Chondrocyte (in vitro differentiated cells): ENCODE data around the gene RUNX1. TPM values are rescaled to one million over a fixed set of nuclear protein-coding genes. Genes with fewer than 3 reads are reported as not detected.

Experiments
- DNase-seq: peaks from one replicate; pipeline ENCODE4 v3.0.0; 2021; ENCODE audit warnings: mixed read lengths, low spot score
- H3K27ac Mint-ChIP-seq: one replicate; pipeline ENCODE4 v1.8.0; 2021; ENCODE audit warnings: mild to moderate bottlenecking, moderate library complexity, mixed read lengths; ENCODE audit not compliant: unreplicated experiment
- H3K27me3 Mint-ChIP-seq: 2 replicates; pipeline ENCODE4 v1.8.0; 2021; ENCODE audit warnings: low read depth, mixed read lengths
- H3K36me3 Mint-ChIP-seq: 2 replicates; pipeline ENCODE4 v1.8.0; 2021; ENCODE audit warnings: low read depth, mixed read lengths
- H3K4me1 Mint-ChIP-seq: 2 replicates; pipeline ENCODE4 v1.8.0; 2021; ENCODE audit warnings: low read depth, mild to moderate bottlenecking, mixed read lengths
- H3K4me3 Mint-ChIP-seq: one replicate; pipeline ENCODE4 v1.8.0; 2021; ENCODE audit warnings: mild to moderate bottlenecking, moderate library complexity, mixed read lengths; ENCODE audit not compliant: unreplicated experiment
- H3K9me3 Mint-ChIP-seq: 2 replicates; pipeline ENCODE4 v1.8.0; 2021; ENCODE audit warnings: low read depth, mixed read lengths
- CTCF ChIP-seq: fragments of 200-600 bp; sonication (generic); IDR thresholded peaks from 2 replicates; pipeline ENCODE4 v1.5.0; 2021; ENCODE audit warnings: antibody characterized with exemption, mild to moderate bottlenecking, moderate library complexity
- total RNA-seq: library from RNA; stranded (reverse); gene quantifications from 3 replicates; pipeline ENCODE4 v1.2.1, GENCODE V29; 2021

RUNX1 gene
- total RNA-seq, 1 donor from 2014 or later, result 37.9 TPM

- Mint-ChIP-seq H3K4me3 (no peak overlapping the region), H3K9me3 (no peaks in the 10 kb centered on the region), H3K36me3 (peaks cover 48% of the 10 kb centered on the region), H3K27me3 (no peaks in the 10 kb centered on the region), H3K27ac (no peak overlapping the region), H3K4me1 (peaks cover 16% of the 10 kb centered on the region)
- no peak for TF ChIP-seq CTCF
- DNase-seq, result no peak
Measured at GRCh38 chr21:34820051-34820450, 229.1 kb downstream of the RUNX1 start.

GRCh38 chr21:34819357-34819999 is 229.6 kb downstream of the RUNX1 start:
- H3K9me3 Mint-ChIP-seq, result no peaks in the 10 kb centered on the region
- no peaks in the 10 kb centered on the region for H3K27me3 Mint-ChIP-seq
- TF ChIP-seq CTCF, result no peak
- H3K27ac Mint-ChIP-seq, result no peak overlapping the region
- H3K36me3 Mint-ChIP-seq, result peaks cover 51% of the 10 kb centered on the region
- peaks cover 21% of the 10 kb centered on the region for H3K4me1 Mint-ChIP-seq
- no peak for DNase-seq
- no peak overlapping the region for H3K4me3 Mint-ChIP-seq

GRCh38 chr21:34818662-34819158 is 230.4 kb downstream of the RUNX1 start:
- no peak overlapping the region for H3K27ac Mint-ChIP-seq

GRCh38 chr21:34817821-34818661 is 231.1 kb downstream of the RUNX1 start:
- Mint-ChIP-seq H3K27ac (no peak overlapping the region), H3K4me1 (peaks cover 32% of the 10 kb centered on the region), H3K4me3 (no peak overlapping the region), H3K27me3 (no peaks in the 10 kb centered on the region), H3K36me3 (peaks cover 43% of the 10 kb centered on the region), H3K9me3 (no peaks in the 10 kb centered on the region)
- no peak for TF ChIP-seq CTCF
- no peak for DNase-seq

More at GRCh38 chr21:34818662-34819158, 230.4 kb downstream of the RUNX1 start:
- DNase-seq, result no peak
- no peak for TF ChIP-seq CTCF
- Mint-ChIP-seq H3K9me3 (no peaks in the 10 kb centered on the region), H3K4me3 (no peak overlapping the region), H3K4me1 (peaks cover 26% of the 10 kb centered on the region), H3K27me3 (no peaks in the 10 kb centered on the region), H3K36me3 (peaks cover 45% of the 10 kb centered on the region)

GRCh38 chr21:34815831-34816705 is 233.0 kb downstream of the RUNX1 start:
- H3K9me3 Mint-ChIP-seq, result no peaks in the 10 kb centered on the region
- no peaks in the 10 kb centered on the region for H3K27me3 Mint-ChIP-seq
- peak overlapping the region; percentile 46 for H3K27ac Mint-ChIP-seq
- no peak for DNase-seq
- H3K36me3 Mint-ChIP-seq, result peaks cover 33% of the 10 kb centered on the region
- TF ChIP-seq CTCF, result no peak
- H3K4me1 Mint-ChIP-seq, result peaks cover 52% of the 10 kb centered on the region
- no peak overlapping the region for H3K4me3 Mint-ChIP-seq
